Measurements from ENCODE around the gene SYT14.
"Not testable (repeated sequence)": the region's sequence is repeated elsewhere in the genome, so short reads cannot be mapped to it uniquely, and the experiment has no call there.

The SYT14 gene

GRCh38 chr1:209937996-209938959 lies at the start of gene SYT14:
Gene SYT14, plus strand, starts transcription at chr1:209938217. Its CDS starts 48 bp downstream, at chr1:209938265.
- peak; percentile 13 for DNase-seq (ENCODE audit: low read depth)

GRCh38 chr1:209888291-209889076 lies 49.5 kb upstream of the SYT14 start:
- DNase-seq (ENCODE audit: low read depth) = not testable (repeated sequence)

- DNase-seq (ENCODE audit: low read depth) = no peak
Observed at GRCh38 chr1:209889077-209889418, 49.0 kb upstream of the SYT14 start.

GRCh38 chr1:209890641-209891330 lies 47.2 kb upstream of the SYT14 start:
- DNase-seq (ENCODE audit: low read depth) = peak; percentile 30

GRCh38 chr1:209893751-209894150 lies 44.3 kb upstream of the SYT14 start:
- DNase-seq (ENCODE audit: low read depth) = no peak

GRCh38 chr1:209895709-209896108 lies 42.3 kb upstream of the SYT14 start:
- DNase-seq (ENCODE audit: low read depth) = no peak

- no peak for DNase-seq (ENCODE audit: low read depth)
Observed at GRCh38 chr1:209896346-209896745, 41.7 kb upstream of the SYT14 start.

- not testable (repeated sequence) for DNase-seq (ENCODE audit: low read depth)
Observed at GRCh38 chr1:209898271-209898670, 39.7 kb upstream of the SYT14 start.

- DNase-seq (ENCODE audit: low read depth) = not testable (repeated sequence)
Observed at GRCh38 chr1:209898851-209899250, 39.2 kb upstream of the SYT14 start.

GRCh38 chr1:209899948-209900347 lies 38.1 kb upstream of the SYT14 start:
- DNase-seq (ENCODE audit: low read depth) = no peak

GRCh38 chr1:209900734-209901133 lies 37.3 kb upstream of the SYT14 start:
- DNase-seq (ENCODE audit: low read depth) = no peak

GRCh38 chr1:209901211-209901610 lies 36.8 kb upstream of the SYT14 start:
- DNase-seq (ENCODE audit: low read depth) = no peak

GRCh38 chr1:209904774-209905173 lies 33.2 kb upstream of the SYT14 start:
- not testable (repeated sequence) for DNase-seq (ENCODE audit: low read depth)

GRCh38 chr1:209911746-209912145 lies 26.3 kb upstream of the SYT14 start:
- DNase-seq (ENCODE audit: low read depth) = no peak

GRCh38 chr1:209912306-209912705 lies 25.7 kb upstream of the SYT14 start:
- DNase-seq (ENCODE audit: low read depth) = no peak

- not testable (repeated sequence) for DNase-seq (ENCODE audit: low read depth)
Observed at GRCh38 chr1:209919637-209920036, 18.4 kb upstream of the SYT14 start.

- DNase-seq (ENCODE audit: low read depth) = no peak
Observed at GRCh38 chr1:209920844-209921243, 17.2 kb upstream of the SYT14 start.

GRCh38 chr1:209924390-209924789 lies 13.6 kb upstream of the SYT14 start:
- DNase-seq (ENCODE audit: low read depth) = no peak

GRCh38 chr1:209926045-209926444 lies 12.0 kb upstream of the SYT14 start:
- DNase-seq (ENCODE audit: low read depth) = peak; percentile 45

- DNase-seq (ENCODE audit: low read depth) = no peak
Observed at GRCh38 chr1:209927466-209927865, 10.6 kb upstream of the SYT14 start.

GRCh38 chr1:209929751-209930150 lies 8.3 kb upstream of the SYT14 start:
- peak; percentile 26 for DNase-seq (ENCODE audit: low read depth)

GRCh38 chr1:209931141-209931540 lies 6.9 kb upstream of the SYT14 start:
- no peak for DNase-seq (ENCODE audit: low read depth)

All from fibroblast of gingiva (primary cell).